Posterior cingulate gyrus (tissue), 11 donors: Measurements from ENCODE around the gene SMARCD1.

Source experiments
- DNase-seq, 10 donors: peaks; one replicate each; pipeline versions ENCODE4 v3.0.0 to v3.0.0-alpha.2; 2020 to 2021; ENCODE audit warnings: mixed read lengths in 3 of 10
- intact Hi-C: fragments of 100-400 bp; cut with DNase I; formaldehyde crosslinking; loops from one replicate; pipeline ENCODE4 v1.15.1; 2023

SMARCD1 gene

DNA sequence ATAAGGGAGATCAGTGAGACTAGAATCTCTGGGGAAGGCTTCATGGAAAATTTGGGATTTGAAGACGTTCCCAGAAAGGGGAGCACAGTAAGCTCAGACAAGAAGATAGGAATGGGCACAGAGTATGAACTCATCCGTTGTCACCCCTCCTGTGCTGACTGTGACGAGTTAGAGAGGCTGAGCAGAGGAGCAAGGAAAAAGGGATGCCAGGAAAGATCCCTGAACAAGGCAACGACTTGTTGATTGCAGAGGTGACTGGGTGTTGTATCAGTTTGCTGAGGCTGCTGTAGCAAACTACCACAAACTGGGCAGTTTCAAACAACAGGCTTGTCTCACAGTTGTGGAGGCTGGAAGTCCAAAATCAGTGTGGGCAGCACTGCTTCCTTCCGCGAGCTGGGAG is 12.8 kb downstream of the SMARCD1 start:
- peak in 3 of 10 donors; percentile 25 to 35 (median 33) for DNase-seq
- intact Hi-C loops, result no loop called here

DNA sequence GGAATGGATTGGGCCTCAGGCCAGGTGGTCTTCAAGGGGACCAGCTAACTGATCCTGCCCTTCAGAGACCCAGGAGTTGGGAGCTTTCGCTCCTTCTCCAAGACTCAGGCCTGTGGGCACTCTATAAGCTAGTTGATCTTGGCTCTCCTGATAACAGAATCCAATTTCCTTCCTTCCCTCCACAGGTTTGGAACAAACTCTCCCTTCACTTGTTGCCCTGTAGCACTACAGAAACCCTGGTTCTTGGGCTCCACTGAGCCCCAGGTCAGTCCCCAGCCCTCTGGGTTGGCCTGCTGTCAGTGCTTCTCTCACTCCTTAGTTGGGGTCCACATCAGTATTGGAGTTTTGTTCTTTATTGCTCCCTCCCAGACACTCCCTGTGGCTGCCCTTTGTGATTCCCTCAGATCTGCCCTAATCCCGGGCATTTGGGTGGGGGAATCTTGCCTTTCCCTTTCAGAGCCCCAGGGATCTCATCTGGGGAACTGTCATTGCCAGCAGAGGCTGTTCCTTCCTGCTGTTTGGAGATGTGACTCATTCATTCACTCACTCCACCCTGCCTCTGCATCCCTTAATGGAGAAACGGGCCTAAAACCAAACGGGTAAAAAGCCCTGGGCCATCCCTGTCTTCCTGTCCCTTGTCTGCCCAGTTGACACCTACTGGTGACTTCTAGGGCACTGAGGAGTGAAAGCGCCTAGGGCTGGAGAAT is 14.3 kb downstream of the SMARCD1 start:
- intact Hi-C loops, result no loop called here

DNA sequence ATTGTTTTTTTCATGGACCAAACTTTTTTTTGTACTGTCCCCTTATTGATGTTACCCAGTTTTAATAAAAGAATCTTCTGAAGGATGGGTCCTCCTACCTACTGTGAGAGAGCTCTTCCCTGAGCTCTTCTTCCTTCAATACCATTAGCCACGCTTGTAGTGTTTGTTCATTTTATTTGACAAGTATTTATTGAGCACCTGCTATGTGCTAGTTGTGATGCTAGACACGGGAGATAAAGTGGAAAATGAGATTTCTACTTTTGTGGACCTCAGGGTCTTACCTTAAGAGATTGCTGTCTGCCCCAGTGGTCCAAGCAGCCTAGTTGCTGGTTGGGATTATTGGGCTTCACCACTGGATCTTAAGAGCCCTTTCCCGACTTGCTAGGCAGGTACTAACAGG is 15.4 kb downstream of the SMARCD1 start:
- intact Hi-C loops, result no loop called here
- no peak for DNase-seq

More for the DNA sequence above, 14.3 kb downstream of the SMARCD1 start:
- DNase-seq, result no peak

DNA sequence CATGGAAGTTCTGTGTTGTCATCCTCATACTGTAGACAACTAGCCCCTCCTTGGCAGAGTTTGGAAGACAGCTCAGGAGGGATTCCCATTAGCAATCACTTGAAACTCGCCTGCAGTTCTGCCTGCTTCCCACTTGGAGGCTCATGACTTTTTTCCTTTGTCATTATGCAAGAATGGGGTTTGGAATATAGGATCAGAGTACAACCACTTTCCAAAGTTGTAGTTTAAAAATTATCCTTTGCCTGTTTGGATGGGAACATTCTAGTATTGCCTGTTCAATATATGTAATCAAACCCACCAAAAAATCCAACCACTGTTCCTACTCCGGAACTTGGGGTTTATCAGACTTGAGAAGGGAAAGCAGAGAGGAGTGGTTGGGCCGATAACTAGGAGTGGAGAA is 16.5 kb downstream of the SMARCD1 start:
- no peak for DNase-seq

DNA sequence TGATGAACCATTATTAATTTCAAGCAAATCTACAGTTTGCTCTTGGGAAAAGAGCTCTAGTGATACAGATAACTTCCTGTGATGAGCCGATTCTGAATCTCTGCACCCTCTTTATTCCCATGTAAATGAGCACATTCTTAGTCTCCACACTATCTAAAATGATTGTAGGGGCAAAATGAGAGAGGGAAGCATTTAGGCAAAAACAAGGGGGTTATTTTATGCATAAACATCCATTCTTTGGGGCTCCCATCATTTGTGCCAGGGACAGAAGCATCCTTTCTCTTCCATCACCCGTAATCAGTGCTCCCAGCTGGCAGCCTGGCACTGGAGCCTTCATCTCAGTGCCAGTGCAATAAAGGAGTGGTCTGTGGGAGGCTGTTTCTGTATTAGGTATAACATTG is 17.0 kb downstream of the SMARCD1 start:
- intact Hi-C loops, result no loop called here
- peak; percentile 44 to 94 (median 55) for DNase-seq

More for the DNA sequence above, 16.5 kb downstream of the SMARCD1 start:
- intact Hi-C loops, result no loop called here

DNA sequence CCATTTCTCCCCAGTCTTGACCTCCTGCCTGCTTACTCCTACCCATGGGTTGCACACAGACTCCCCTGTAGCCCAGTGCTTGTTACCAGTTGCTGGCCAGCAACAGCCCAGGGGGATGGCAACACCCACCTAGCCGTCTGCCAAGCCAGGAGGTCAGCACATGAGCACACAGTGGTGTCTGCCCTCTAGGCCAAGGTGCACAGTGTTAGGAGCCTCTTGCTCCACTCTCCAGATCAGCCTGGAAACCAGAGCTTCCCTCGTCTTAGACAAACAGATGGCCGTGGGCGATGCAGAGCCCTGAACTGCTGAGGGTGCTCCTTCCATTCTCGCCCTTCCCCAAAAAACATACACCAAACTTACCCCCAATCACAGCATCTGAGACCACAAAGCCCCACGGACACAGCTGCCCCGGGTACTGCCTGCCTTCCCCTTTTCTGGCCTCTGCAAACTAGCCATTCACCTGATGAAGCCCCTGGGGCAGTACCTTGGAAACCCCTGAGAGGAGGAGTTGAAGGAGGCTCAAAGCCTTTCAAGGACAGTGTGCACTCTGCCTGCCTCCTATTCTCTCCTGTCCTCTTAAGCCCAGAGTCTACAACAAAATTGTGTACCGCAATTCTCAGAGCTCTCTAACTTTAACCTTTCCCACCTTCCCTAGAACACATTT is 17.6 kb downstream of the SMARCD1 start:
- peak in 1 of 10 donors; percentile 74 for DNase-seq
- intact Hi-C loops, result no loop called here

DNA sequence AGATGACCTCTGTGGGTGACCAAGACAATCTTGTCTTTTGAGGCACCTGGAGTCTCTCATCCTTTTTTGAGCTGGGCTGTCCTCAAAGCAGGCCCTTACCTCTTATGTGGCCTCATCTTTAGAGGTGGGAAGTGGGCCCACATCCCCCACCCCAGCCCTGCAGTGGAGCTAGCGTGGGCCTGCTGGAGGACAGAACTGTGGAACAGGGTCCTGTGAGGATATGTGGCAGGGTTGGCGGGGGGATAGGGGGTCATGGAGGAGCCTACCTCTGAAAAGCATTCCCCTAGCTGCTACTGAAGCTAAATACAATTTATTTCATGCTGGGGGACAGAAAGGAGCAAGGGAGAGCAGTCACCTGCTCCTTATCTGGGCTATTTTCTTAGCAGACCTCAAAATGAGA is 18.2 kb downstream of the SMARCD1 start:
- intact Hi-C loops, result no loop called here

DNA sequence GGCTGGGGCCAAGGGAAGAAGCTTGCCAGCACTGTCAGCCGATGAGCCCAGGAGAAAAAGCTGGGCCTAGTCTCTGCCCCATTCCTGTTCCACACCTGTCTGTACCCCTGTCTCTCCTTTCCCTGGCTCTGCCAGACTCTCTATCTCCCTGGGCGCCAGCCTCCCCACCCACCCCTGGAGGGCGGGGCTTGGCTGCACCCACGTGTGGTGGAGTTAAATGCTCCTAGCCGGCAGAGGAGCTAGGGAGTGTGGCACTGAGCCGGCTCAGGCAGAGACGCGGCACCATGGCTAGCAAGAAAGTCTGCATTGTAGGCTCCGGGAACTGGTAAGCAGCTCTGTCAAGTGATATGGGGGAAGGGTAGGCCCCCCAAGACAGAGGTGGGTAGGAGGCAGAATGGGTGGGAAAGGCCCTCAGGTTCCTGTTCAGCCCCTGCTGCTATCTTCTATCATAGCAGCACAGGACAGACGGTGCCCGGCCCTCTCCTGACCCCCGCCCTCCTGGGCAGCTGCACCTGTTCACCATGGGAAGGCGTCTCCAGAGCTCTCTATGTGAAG is 18.7 kb downstream of the SMARCD1 start, which contains the start of gene GPD1:
Gene GPD1, plus strand, starts transcription at position 242 of the 555 bp plus-strand sequence. Its CDS starts 43 bp downstream, at position 285.
- intact Hi-C loops, result no loop called here
- peak; percentile 60 to 97 (median 82) for DNase-seq

More for the DNA sequence above, 18.2 kb downstream of the SMARCD1 start:
- peak in 1 of 10 donors; percentile 65 for DNase-seq

DNA sequence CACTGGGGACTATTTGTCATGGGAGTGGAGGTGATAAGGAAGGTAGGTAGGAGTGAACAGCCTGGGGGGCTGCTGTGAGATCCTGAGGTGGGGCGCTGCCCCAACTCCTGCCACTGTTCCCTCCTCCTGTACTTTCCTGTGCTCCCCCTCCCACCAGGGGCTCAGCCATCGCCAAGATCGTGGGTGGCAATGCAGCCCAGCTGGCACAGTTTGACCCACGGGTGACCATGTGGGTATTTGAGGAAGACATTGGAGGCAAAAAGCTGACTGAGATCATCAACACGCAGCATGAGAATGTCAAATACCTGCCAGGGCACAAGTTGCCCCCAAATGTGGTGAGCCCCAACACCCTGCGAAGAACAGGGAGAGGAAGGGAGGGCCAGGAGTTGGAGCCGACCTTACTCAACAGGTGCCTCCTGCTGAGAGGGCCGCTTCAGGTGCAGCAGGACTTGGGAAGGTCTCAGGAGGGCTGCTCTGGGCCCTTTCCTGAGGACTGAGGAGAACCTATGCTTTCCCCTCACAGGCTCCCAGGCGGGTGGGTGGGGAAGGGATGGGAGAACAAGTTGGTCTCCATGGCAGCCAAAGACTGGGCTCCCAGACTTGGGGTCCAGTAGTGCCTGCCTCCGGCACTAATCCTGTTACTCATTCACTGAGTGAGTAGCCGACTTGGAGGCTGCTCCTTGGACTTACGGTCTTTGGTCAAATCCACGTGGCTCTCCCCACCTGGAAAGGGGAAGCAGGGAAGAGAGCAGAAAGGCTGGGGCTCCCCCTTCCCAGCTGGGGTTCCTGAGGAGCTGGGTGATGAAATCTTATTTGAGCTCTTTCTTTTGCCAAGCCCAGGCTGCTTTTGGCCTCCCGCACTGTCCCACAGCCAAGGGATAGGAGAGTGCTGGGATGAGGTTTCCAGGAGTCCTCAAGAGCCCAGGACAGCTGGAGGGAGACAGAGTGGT is 19.6 kb downstream of the SMARCD1 start:
- intact Hi-C loops, result no loop called here
- peak in 2 of 10 donors; percentile 57 to 70 for DNase-seq

DNA sequence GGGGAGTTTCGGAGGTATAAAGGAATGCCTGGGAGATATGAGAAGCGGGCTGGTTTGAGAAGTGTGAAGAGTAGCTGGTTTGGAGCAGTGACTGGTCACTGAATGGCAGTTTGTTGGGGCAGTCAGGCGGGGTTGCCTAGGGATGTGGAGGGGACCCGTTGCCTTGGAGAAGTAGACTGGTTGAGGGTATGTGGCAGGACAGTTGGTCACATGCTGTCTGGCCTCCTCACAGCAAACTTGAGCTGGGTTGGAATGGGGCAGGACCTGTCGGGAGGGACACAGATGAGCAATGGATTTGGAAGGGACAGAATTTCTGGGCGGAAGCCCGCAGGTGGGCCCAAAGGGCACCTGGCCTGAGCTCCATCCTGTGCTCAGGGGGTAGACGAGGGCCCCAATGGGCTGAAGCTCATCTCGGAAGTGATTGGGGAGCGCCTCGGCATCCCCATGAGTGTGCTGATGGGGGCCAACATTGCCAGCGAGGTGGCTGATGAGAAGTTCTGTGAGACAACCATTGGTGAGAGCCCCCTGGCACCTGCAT is 20.8 kb downstream of the SMARCD1 start:
- peak in 2 of 10 donors; percentile 59 to 73 for DNase-seq
- intact Hi-C loops, result no loop called here

DNA sequence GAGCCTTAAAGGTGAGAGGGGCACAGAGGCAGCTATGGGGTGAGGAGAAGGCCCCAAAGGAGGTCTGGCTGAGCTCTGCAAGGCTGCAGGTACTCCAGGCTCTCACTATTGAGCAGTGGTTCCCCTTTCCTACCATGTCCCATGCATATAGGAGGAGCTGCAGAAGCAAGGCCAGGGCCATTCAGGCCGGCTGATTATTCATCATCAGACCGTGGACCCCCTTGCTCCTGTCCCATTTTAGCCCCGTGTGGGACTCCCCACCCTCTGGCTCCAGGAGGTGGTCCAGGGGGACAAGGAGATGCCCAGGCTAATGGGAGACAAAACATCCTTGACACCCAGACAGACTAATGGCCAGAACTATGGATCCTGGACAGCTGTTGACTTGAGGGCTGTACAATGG is 21.8 kb downstream of the SMARCD1 start:
- DNase-seq, result peak in 2 of 10 donors; percentile 38 to 70
- intact Hi-C loops, result no loop called here

DNA sequence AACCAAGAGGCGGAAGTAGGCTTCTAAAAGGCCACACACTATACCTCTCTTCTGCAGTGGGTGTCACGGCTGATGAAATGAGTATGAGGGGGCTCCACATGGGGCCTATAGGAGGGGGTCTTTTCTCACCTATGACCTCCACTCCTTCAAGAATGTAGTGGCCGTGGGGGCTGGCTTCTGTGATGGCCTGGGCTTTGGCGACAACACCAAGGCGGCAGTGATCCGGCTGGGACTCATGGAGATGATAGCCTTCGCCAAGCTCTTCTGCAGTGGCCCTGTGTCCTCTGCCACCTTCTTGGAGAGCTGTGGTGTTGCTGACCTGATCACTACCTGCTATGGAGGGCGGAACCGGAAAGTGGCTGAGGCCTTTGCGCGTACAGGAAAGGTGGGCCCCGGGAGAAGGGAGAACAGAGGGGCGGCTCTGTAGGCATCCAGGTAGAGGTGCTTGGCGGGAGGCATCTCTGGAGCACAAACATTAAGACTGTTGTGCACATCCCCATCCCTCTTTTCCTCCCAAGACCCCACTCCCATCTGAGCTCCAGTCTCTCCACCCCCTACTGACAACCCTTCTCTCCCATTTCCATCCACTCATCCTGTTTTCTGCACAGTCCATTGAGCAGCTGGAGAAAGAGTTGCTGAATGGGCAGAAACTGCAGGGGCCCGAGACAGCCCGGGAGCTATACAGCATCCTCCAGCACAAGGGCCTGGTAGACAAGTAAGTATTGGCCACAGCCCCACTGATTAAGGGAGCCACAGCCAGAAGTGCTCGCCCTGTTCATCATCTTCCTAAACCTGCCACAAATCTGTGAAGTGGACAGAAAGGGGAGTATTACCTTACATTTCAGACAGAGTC is 22.5 kb downstream of the SMARCD1 start:
- DNase-seq, result peak in 2 of 10 donors; percentile 51 to 63
- intact Hi-C loops, result no loop called here

DNA sequence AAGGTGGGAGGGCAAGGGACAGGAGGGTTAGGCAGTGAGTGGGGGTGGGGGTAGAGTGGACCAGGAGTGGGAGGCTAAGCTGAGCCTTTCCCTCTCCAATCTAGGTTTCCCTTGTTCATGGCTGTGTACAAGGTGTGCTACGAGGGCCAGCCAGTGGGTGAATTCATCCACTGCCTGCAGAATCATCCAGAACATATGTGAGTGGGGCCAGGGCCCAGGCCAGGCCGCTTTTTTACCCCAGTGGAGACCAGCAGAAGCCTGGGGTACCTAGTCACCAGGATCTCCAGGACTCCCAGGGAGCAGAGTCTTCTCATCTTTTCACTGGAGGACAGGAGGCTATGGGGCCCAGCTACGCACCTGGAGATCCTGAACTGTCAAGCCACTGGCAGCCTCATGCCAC is 24.2 kb downstream of the SMARCD1 start:
- peak in 2 of 10 donors; percentile 26 to 46 for DNase-seq
- intact Hi-C loops, result no loop called here

DNA sequence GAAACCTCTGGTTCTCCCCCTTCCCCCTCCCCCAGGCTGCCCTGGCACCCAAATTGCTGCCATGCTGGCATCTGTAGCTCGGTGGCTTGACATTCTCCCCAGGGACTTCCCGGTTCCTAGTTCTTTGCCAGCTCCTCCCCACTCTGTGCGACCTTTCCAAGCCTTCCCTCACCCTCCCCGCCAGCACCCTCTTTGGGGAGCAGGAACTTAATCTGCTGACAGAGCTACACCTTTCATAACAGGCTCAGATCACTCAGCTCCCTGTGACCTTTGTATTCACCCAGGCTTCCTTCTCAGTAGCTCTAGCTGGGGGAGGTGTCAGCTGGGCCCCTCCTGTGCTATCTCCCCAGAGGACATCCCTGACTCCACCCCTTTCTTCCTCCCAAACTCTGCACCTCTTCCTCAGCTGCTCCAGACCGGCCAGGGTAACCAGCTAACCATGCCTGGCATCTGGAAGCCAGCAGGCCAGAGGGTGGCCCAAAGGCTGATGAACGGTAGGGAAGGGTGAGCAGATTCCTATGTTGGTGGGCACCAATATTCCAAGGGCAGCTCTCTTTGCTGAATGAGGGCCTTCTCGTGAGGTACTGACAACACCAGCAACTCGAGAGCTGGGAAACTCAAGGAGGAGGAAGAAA is 25.1 kb downstream of the SMARCD1 start:
- DNase-seq, result peak in 2 of 10 donors; percentile 61 to 79
- intact Hi-C loops, result no loop called here

DNA sequence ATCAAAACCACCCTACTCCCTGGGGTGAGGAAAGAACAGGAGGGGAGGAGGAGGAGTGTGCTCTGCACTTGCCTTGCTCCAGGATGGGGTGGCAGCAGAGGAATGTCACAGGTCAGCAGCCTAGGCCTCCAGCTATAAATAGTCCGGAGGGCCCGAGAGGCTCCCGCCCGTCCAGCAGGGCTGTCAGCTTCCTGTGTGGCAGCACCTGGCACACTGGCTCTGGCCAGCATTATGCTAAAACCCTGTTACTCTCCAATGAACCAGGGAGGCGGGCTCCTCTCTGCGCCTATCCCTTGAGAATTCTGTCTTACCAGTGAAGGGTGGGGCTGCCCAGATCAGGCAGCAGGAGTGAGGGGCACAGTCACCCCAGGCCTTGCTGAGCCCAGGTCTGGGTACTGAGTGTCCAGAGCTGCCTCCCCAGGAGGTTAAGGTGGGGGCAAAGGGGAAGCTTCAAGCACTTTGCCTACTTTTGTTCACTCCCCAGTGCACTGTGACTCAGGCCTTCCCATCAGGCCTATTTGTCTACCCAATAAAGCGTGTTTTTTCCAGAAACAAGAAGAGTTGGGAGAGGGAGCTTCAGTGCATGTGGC is 25.7 kb downstream of the SMARCD1 start:
- peak in 3 of 10 donors; percentile 66 to 86 (median 72) for DNase-seq

DNA sequence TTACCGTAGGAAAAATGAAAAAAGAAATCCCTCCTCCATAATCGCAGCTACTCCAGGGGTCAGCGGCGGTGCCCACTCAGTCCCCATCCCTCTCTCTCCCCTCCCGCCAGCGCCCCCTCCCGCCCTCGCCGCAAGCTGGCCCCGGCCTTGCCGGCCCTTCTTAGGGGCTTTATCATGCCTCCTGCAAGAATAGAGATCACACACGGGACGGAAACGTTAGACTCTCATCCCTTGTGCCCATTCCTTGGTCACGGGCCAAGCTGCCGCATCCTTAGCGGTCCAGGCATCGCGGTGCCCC is 26.2 kb downstream of the SMARCD1 start:
- intact Hi-C loops, result no loop called here
- DNase-seq, result no peak

More for the DNA sequence above, 25.7 kb downstream of the SMARCD1 start:
- intact Hi-C loops, result no loop called here

DNA sequence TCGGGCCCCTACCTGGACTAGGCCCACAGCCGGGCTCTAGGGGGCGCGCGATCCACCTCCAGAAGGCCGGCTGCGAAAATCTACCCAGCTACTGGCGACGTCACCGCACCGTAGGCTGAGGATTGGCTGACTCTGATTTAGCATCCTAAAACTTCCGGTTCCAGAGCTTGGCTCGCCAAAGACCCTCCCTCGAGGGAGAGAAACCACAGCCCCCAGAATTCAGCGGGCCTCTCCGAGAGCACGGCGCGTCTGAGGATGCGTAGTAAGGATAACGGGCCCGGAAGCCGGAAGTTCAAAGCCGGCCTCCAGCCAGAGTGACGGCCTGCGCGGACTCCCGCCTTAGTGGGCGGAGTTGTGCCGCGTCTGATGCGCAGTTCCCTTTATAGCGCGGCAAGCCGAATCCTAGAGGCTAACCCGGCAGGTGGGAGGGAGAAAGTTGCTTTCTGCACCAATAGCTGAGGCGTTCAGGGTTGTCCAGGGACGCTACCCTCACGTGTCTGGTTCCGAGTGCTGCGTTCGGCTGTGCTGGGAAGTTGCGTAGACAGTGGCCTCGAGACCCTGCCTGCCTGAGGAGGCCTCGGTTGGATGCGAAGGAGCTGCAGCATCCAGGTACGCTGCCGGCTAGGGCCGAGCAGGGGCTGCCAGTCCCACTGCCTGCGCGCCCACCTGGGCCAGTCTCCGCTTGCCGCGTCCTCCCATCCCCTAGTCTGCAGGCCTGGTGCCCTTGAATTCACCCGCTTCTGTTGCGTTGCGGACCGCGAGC is 26.7 kb downstream of the SMARCD1 start, which contains the start of gene COX14:
Gene COX14, plus strand, starts transcription at position 544 of the 763 bp plus-strand sequence. CDS start 7,808 bp downstream, outside the sequence.
- intact Hi-C loops, result loop anchor here (1.0 to 2.0 kb wide), 2 partner anchors 27 to 55 kb away; partner anchors contain the start of genes CERS5 and SMARCD1

More for the DNA sequence above, 26.7 kb downstream of the SMARCD1 start, which contains the start of gene COX14:
- peak; percentile 97 to 100 (median 99) for DNase-seq
